Fibroblast of skin of abdomen (primary cell): ENCODE data around the gene NBAS.
A peak's percentile ranks its signal among the peaks of the same experiment; 100 is the strongest.

ENCODE experiments used
- DNase-seq: peaks from one replicate; pipeline ENCODE4 v3.0.0-alpha.2; 2013

The NBAS gene

DNA sequence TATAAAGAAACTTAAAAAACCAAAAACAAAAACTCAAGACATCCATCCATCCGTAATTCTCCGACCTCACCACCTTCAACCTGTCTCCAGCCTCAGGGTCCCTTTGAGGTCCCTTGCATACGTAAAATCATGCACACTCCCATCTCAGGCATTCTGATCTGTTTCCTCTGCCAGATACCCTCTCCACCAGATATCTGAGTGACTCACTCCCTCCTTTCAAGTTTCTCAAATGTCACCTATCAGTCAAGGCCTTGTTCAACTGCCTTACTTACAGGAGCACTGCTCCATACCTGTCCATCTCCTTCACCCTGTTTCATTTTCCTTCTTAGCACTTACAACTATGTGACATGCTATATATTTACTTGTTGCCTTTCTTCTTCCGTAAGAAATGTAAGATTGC is 369.3 kb downstream of the NBAS start:
- no peak for DNase-seq

DNA sequence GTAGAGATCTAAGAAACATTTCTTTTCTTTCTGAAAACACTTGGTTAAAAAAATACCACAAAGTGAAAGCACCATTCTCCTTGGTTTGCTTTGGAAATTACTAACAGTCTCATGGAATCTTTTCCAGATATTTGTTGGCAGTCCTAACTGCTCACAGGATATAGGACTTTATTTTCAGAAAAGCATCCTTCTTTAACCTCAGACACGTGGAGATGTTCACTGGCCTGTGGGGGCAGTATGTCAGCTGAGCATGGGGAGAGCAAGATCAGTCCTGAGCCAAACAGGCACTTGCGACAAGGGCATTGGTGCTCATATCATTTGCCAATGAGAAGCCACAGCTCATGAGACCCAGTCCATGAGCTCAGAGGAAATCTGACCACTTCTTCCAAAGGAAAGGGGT is 371.9 kb downstream of the NBAS start:
- peak; percentile 33 for DNase-seq

DNA sequence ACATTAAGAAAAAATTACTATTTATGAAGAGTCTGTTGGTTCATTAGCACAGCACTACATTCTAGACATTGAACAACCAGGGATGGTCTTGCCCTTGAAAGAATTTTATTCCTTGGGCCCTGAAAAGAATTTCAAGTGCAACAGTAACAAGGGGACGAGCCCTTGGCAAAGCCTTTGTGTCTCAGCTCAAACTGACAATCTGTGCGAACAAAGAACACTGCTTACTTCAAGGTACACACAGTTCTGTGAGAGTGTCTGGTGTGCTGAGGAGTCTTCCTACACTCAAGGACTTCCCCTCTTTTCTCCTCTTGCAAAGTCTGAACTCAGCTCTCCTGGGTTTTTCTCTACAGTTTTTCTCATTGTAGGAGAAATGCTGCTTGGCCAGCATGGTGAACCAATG is 373.4 kb downstream of the NBAS start:
- no peak for DNase-seq

DNA sequence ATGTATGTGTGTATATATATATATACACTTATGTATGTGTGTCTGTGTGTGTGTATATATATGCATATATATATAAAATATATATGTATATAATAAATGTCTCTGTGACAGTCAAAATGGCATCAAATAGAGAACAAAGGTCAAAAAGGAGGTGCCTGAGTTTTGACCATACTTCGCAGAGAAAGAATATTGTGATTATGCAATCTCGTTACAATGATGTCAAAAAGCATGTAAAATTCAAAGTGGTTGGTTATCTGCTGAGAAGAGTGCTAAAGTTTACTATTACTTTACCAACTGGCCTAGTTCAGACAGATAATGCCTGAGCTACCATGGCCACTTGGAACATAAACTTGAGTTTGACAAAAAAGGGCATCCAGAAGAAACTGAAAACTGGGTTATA is 375.0 kb downstream of the NBAS start:
- no peak for DNase-seq

DNA sequence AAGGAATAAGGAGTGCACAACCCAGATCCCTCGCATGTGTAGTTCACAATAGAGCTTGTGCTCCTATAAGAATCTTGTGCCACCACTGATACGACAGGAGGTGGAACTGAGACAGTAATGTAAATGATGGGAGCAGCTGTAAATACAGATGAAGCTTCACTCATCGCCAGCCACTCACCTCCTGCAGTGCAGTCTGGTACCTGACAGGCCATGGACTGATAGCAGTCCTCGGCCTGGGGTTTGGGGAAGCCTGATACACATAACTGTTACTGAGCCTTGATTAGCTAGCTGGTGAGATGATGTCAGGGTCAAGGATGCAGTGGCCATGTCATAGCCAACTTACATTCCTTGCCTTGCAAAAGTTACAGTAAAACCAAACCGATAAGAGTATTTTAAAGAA is 376.6 kb downstream of the NBAS start:
- no peak for DNase-seq

DNA sequence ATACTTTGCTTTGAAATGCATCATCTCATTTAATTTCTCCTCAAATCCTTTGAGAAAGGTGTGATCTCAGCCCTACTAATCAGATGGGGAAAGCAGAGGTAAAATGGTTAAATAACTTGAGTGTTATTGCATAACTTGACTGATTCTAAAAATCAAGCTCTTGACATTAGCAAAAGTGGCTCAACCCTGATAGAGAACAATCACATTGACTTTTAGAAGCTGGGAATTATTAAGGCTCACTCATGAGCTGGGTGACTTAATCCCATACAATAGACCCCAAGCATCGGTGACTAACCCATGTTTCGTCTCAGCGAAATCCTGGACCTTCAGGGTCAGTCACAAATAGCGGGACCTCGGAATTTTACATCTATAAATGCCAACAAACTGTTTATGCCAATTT is 378.9 kb downstream of the NBAS start:
- DNase-seq, result no peak

DNA sequence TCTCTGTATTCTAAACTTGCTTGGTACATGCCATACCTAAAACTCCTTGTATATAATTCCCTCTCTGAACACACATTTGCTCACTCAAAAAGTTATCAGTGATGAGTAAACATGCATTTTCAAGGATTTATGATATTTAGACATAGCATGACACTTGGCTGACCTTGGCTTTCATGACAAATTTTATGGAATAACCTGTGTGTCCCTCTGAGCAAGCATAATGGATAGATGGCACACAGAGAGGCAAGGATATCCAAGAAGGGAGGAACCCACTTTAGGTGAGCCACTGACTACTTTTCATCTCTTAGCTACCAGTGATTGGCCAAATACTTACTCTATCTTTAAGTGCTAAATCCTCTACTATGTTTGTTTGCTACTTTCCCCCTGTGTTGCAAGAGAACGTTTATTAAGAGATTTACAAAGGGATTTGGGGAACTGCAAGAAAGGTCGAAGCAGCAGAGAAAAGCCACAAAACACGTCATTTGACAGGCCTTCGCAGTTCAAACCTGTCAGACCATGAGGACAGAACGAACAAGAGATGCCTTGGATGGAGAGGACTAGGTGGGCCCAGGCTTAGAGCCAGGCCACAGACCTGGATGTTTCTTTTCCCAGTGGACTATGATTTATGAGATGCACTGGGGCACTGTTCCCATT is 379.9 kb downstream of the NBAS start:
- no peak for DNase-seq

DNA sequence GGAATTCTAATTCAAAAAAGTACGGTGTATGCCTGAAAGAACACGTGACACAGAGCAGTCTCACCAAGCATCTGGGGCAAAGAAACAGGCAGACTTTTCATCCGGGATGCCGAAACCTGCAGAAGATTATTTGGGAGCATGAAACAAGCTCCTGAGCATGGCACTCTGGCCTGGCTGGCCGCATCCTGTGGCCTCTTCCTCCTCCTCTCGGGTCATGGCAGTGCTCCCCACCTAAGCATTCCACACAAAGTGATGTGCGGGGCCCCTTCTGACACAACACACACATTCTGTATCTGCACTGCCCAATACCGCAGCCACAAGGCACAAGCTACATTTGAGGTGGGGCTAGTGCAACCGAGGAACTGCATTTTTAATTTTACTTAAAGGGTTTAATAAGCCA is 380.8 kb downstream of the NBAS start:
- no peak for DNase-seq

DNA sequence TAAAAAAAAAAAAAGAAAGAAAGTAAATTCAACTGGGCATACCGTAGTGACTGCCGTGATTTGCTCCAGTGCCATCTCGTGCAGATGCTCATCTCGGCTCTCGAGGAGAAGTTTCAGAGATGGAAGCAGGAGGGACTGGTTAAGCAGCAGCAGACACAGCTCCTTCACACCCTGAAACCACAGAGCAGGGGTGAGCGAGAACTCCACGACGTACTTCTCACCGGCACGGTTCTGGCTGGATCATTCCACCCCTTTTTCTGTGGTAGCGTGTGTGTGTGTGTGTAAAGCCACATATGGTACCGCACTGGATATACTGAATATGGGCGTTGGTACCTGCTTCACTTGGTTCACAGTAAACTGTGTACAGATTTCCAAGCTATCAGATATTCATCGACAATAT is 382.2 kb downstream of the NBAS start:
- DNase-seq, result no peak

DNA sequence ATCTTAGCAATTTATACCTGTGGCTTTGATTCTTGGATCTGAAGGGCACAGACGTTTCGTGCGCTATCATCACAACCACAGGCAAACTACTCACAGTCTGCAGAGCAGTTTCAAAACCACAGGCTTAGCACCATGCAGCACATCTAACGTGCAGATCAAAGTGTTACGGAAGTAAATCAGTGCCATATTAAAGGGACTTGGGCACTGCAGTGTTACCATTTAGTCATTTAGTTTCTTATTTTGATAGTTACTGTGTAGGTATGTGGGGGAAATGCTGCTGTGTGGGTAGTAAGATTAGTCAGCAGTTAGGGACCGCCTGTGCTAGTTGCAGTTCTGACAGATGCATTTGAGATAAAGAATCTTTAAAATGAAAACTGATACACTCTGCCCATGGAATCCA is 384.0 kb downstream of the NBAS start:
- DNase-seq, result peak; percentile 55

DNA sequence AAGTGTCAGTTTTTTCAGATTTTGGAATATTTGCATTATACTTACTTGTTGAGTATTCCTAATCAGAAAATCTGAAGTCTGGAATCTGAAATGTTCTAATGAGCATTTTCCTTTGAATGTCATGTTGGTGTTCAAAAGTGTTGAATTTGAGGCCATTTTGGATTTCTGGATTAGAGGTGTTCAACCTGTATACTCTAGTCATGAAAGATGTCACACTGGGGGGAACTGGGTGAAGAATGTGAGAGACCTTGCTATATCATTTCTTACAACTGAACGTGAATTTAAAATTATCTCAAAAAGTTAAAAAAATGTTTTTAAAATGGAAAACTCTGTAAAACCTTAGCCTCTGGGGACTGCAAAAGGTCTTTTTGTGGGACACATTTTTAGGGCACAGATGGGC is 384.5 kb downstream of the NBAS start:
- DNase-seq, result no peak

DNA sequence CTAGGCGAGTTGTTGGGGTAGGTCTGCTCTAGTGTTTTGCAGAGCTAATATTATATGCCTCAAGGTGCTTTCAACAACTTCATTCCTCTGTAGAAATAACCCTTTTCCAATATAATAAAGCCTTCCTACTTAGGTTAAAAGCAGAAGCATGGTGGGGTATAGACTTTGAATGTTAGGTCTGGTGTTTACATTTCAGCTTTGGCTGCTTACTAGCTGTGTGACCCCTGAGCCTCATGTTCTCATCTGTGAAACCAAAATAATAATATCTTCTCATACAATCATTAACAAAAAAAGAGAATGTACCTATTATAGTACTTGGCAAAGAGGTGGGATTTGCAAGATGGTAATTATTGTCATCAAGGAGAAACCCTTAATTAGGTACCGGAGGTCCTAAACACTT is 386.6 kb downstream of the NBAS start:
- no peak for DNase-seq

DNA sequence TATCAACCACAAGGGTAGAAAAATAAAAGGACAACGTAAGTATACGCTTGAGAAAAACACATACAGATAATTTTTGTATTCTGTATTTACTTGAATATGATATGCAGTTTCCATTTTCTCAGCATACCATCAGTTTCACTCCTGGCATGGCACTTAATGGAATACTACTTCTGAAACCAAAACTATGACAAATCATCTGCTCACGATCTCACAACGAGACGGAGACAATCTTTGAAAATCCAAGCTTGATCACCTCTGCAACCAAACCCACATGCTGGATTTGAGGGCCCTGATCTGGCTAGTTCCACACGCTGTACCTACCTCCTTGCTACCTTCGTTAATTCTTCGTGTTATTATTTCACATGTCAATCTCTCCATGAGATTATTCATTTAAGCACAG is 387.6 kb downstream of the NBAS start:
- DNase-seq, result no peak

DNA sequence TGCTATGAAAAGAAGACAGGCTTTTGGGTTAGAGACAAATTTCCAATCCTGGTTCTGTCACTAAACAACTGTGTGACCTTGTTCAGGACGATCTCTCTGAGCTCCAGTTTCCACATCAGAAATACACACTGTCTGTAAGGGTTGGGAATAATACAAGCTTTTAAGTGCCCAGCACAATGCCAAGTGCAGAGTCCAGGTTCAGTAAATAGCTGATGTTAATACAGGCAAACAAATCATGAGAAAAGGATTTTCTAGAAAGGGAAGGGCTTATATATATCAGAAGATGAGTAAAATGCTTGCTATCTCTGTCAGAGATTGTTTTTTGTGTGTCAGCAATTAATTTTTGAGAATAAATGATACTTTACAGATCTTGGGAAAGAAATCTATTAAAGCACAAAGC is 388.3 kb downstream of the NBAS start:
- DNase-seq, result no peak

DNA sequence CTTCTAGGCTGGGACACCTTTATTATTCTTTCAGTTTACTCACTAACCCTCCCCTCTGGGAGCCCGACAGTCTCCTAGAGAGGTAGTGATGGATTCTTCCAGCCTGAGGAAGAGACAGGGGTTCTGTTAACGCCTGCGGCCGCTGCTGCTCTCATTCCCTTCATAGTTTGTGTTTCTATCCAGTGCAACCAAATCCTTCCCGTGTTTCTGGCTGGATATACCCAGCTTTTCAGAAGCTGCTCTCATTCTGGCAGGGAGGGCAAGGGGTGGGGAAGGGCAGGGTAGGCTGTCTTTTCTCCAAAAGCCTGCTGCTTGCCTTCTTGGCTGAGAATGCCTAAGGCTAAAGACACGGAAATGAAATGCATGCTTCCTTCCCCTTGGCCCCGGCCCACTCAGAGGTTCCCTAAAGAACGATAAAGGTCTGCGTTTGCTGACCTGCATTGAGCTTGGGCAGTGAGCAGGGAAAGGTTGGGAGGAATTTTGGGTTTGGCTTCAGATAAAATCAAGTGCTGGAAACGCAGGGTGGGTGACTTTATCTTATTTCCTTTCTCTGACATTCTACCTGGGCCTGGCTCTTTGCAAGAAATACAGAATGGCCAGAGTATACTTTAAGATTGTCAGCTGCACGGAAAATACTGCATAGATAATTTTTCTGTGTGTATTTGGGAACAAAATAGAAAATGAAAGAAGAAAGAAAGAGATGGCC is 390.9 kb downstream of the NBAS start:
- DNase-seq, result peak; percentile 80

DNA sequence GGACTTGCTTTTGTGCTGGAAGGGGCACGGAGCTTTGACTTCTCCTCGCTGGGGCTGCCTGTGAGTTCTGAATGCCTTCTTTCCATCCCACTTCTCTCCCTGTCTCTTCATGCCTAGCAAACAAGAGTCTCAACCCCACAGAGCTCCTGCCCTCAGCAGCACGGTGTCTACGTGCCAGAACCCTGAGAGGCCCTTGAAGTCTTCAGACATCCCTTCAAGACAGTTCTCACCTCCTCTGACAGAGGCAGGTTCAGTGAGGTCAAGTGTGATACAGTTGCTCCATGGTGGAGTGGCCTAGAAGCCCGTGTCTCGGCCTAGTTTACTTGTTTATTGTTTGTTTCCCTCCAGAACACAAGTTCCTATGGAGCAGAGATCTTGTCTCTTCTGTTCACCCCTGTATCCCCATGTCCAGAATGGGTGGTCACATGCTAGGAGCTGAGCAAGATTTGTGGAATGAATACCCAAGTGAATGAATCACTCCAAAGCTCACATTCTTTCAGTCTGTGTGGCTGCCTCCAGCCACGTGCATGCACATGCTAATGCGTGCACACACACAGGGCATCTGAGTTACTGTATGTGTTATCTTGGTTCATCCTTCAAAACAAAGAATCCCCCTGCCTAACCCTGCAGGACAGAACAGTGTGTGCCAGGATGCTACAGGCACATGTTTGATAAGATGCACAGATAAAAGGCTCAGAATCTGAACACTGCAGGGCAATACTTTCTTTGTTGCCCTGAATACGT is 391.6 kb downstream of the NBAS start:
- DNase-seq, result peak; percentile 97

DNA sequence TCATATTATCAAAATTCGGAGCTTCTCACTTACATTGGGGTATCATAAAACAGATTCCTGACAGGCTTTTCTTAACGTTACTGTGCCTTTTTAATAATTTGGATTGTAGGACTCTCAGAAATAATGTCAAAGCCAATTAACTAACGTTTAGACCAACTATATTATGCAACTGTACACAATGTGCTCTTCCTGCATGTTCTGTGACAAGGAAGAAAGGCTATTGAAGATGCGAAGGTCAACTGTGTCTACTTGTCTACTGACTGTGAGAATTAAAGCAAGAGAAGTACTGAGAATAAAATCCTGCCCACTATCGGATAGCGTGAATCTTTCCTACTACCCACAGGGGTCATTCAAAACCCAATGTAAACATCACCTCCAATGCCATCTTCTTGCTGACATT is 393.0 kb downstream of the NBAS start:
- DNase-seq, result no peak

DNA sequence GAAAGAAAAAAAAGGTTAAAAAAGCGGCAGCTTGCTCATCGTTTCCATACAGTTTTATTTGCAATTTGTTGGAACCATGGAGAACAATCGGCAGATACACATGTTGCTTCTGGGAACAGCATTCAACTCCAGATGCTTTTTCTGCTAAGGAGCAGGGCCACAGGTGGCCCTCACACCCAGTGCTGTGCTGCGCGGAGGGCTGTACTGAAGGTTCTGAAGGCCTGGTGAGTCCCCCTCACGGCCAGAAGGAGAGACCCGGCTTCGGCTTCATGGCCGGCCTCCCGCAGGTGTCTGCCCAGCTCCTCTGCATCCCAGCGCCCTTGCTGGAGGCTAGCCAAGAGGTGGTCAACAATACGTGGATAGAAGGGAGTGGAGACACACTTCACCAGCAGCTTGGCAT is 394.3 kb downstream of the NBAS start:
- no peak for DNase-seq

DNA sequence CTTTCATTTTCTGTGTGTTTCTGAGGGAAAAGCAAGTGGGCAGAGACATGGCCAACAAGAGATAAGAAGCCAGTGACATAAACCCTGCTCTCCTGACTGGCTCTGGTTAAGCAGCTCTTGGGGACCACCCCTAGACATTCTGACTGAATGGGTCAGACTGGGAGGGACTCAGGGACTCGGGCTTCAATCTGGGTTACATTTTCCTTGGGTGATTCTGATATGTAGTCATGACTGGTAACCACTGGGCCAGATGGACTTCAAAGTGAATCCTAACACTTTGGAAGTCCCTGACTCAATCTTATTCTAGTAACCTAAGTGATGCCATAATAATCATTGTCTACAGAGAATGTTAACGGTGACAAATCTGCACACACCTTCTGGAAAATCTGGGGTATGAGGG is 397.8 kb downstream of the NBAS start:
- DNase-seq, result peak; percentile 67

DNA sequence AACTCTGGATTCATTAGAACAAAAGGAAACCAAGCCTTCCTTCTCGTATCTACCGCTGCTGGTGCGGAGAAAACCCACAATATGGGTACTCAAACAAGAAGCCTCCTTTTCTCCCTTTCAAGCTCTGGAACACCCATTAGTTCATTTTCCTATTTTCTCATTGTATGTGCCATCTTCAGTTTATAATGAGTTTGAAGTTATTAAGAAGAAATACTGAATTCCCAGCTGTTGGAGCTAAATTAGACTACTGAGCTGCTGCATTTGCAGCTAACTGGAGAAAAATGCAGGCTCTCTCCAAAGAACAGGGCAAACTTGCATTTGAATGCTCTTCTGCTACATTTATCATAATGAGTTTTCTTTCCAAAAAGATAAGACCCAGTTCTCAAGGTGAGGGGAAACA is 398.5 kb downstream of the NBAS start:
- DNase-seq, result no peak

DNA sequence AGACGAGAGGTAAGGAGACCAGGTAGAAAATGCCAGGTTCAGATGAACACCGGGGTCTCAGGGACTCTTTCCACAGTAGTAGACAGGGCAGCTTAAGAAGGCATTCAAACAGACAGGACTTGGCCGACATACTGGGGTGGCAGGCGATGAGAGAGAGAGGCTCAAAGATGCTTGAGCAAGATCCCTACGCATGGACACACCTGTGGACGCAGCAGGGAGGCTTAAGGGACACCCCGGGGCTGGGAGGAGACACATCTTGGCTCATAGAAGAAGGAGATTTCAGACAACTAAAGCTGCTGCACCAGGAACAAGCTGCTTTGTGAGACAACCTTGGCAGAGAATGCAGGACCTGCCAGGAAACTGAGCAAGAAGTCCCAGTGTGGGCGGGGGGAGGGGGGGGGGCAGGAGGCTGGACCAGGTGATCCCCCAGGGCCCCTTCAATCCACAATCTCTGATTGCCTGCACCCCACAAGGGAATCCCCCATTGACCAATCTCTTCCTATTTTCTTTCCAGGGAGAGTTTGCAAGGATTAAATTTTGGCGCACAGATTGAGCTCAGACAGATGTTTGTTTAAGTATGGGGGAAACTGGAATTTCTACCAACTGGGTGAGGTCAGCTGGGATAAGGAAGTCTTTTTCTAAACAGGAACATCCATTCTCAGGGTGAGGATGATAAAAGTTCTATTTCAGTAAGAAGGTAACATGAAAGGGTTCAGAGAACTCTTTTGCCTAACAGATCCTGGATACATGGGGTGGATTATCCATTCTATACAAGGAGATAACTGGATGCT is 400.7 kb downstream of the NBAS start:
- DNase-seq, result no peak

DNA sequence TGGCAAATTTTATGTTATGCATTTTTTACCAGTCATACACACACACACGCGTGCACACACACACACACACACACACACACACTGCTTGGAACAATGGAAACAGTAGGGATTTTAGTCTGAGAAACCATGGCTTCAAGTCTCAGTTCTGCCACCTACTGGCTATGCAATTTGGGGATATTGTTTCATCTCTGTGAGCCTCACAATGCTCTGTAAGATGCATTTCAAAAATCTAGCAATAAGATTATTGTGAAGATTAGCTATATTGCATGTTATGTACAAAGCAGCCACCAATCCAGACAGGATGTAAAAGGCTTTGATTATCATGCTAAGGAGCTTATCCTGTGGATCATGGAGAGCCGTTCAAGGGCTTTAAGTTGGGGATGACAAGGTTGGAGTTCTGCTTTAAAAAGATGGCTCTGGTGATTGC is 401.4 kb downstream of the NBAS start:
- DNase-seq, result peak; percentile 72

DNA sequence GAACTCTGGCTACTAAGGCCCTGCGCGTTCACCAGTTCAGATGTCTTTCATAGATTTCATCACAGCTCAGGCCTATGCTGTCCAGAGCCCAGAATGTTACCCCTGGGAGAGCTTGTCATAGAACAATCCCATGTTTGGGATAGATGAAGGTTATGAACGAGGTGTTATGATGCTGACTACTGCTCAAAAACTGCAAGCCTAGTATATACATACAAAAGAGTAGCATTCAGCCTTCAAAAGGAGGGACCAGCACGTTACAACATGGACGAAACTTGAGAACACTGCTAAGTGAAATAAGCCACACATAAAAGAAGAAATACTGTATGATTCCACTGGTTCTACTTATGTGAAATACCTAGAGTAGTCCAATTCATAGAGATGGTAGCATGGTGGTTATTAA is 401.9 kb downstream of the NBAS start:
- DNase-seq, result peak; percentile 20
